ENCODE data around the gene POR.

POR gene

DNA sequence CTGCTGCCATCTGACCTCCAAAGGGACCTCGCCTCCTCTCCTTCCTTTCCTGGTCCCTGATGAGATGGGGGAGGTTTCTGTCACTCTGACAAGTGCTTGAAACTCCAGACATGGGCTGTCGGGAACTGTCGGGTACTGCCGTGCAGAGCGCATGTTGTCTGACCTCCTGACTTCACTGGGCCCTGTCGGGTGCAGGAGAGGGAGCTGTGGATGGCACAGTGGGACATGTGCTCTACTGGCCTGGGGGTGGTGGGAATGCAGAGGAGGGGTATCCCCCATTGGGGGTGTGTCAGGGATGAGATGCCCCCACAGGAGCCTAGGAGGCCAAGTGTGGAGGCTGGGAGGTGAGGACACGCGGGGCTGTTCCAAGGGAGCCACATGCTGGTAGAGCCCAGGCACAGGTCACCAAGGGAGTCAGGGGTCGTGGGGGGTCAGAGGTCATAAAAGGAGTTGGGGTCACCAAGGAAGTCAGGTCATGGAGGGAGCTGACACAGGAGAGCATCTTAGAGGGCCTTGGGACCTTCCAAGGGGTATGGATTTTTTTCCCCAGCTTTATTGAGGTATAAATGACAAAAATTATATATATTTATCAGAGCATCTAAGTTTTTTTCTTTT, 48.5 kb downstream of the POR start:
- TF ChIP-seq, protein P1, sequence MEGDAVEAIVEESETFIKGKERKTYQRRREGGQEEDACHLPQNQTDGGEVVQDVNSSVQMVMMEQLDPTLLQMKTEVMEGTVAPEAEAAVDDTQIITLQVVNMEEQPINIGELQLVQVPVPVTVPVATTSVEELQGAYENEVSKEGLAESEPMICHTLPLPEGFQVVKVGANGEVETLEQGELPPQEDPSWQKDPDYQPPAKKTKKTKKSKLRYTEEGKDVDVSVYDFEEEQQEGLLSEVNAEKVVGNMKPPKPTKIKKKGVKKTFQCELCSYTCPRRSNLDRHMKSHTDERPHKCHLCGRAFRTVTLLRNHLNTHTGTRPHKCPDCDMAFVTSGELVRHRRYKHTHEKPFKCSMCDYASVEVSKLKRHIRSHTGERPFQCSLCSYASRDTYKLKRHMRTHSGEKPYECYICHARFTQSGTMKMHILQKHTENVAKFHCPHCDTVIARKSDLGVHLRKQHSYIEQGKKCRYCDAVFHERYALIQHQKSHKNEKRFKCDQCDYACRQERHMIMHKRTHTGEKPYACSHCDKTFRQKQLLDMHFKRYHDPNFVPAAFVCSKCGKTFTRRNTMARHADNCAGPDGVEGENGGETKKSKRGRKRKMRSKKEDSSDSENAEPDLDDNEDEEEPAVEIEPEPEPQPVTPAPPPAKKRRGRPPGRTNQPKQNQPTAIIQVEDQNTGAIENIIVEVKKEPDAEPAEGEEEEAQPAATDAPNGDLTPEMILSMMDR (IDR thresholded peaks at IDR 0.05; ENCODE audit: poor library complexity, severe bottlenecking) = no peak
- DNase-seq (ENCODE audit: low spot score) (no peak), ATAC-seq (ENCODE audit: low read depth) (no peak)
- Histone ChIP-seq H3K9me3 (ENCODE audit: severe bottlenecking) (no peaks in the 10 kb centered on the region), H3K27me3 (ENCODE audit: insufficient read depth, poor library complexity, severe bottlenecking) (no peaks in the 10 kb centered on the region), H3K4me1 (ENCODE audit: insufficient read depth, poor library complexity, severe bottlenecking) (no peaks in the 10 kb centered on the region), H3K36me3 (ENCODE audit: low read depth) (no peaks in the 10 kb centered on the region; the same call in 1 of the 2 replicates), H3K4me3 (ENCODE audit: severe bottlenecking) (no peak overlapping the region), H3K27ac (ENCODE audit: poor library complexity, severe bottlenecking) (no peak overlapping the region)

DNA sequence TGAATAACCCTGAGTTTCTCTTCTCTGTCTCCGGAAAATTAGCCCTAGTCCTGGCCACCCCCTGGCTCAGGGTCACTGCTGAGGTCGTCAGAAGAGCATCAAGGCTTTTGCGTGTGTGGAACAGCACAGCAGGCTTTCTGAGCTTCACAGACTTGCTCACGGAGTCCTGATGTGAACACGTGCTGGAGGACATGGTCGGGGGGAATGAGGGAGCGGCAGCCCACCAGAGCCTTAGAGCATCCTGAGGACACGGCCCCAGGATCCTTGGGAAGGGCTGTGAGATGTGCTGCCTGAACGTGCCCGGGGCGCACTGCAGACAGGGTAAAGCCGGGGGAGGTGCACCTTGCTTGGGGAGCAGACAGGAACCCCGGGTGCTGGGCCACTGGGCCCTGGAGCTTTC, 50.7 kb downstream of the POR start:
- ATAC-seq (ENCODE audit: low read depth) (no peak), DNase-seq (ENCODE audit: low spot score) (no peak)
- Histone ChIP-seq H3K27ac (ENCODE audit: poor library complexity, severe bottlenecking) (no peak overlapping the region), H3K4me1 (ENCODE audit: insufficient read depth, poor library complexity, severe bottlenecking) (no peaks in the 10 kb centered on the region), H3K27me3 (ENCODE audit: insufficient read depth, poor library complexity, severe bottlenecking) (no peaks in the 10 kb centered on the region), H3K9me3 (ENCODE audit: severe bottlenecking) (no peaks in the 10 kb centered on the region), H3K4me3 (ENCODE audit: severe bottlenecking) (no peak overlapping the region), H3K36me3 (ENCODE audit: low read depth) (no peaks in the 10 kb centered on the region)
- TF ChIP-seq, protein P1 (IDR thresholded peaks at IDR 0.05; ENCODE audit: poor library complexity, severe bottlenecking) = no peak

DNA sequence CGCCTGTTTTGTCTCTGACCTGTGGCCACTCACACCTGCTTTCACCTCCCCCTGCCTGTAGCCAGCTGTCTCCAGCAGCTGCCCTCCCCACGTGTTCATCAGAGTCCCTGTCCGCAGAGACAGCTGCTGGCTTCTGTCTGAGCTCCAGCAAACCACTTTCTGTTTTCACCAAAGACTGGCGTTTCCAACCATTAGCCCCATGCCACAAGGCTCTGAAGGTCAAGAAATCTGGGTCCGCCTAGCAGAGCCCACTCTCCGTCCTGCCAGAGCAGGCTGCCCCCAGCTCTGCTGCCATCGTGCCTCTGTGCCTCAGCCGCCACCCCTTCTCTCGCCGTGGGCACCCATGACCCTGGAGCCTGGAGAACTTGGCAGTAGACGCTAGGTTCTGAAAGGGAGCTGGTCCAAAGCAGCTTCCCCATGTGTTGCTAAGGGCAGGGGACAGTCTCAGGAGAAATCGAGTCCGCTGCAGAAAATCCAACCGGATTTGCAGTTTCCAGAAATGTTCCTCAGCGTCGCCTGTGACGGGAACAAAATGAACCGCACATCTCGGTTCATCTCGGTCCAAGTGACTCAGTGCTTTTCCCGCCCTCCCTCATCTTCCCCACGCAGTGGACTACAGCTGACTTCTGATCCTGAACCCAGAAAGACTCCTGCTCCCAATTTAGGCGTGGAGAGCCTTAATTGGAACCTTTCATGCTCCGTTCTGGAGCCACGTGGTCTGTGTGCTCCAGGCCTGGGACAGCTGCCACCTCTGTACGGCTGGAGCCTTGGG, 51.4 kb downstream of the POR start:
- H3K4me1 ChIP-seq (ENCODE audit: insufficient read depth, poor library complexity, severe bottlenecking) = no peaks in the 10 kb centered on the region
- DNase-seq (ENCODE audit: low spot score) = no peak

DNA sequence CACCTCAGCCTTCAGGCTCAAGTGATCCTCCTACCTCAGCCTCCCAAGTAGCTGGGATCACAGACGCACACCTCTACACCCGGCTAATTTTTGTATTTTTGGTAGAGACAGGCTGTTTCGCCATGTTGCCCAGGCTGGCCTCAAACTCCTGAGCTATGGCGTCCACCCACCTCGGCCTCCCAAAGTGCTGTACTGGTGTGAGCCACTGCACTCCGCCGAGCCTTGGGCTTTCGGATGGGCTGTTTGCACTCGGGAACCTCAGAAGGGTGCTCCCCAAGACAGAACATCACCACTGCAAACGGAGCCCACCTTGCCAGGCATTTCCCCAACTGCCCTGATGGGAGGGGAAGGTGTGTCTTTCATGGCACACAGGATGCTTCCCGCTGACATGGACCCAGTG, 52.1 kb downstream of the POR start:
- Histone ChIP-seq H3K36me3 (ENCODE audit: low read depth) (no peaks in the 10 kb centered on the region), H3K9me3 (ENCODE audit: severe bottlenecking) (no peaks in the 10 kb centered on the region), H3K4me3 (ENCODE audit: severe bottlenecking) (no peak overlapping the region), H3K4me1 (ENCODE audit: insufficient read depth, poor library complexity, severe bottlenecking) (no peaks in the 10 kb centered on the region), H3K27ac (ENCODE audit: poor library complexity, severe bottlenecking) (no peak overlapping the region), H3K27me3 (ENCODE audit: insufficient read depth, poor library complexity, severe bottlenecking) (no peaks in the 10 kb centered on the region)
- ATAC-seq (ENCODE audit: low read depth) (no peak), DNase-seq (ENCODE audit: low spot score) (no peak)
- TF ChIP-seq, protein P1 (IDR thresholded peaks at IDR 0.05; ENCODE audit: poor library complexity, severe bottlenecking) = no peak

More for the DNA sequence above, 51.4 kb downstream of the POR start:
- TF ChIP-seq, protein P1 (IDR thresholded peaks at IDR 0.05; ENCODE audit: poor library complexity, severe bottlenecking) = no peak
- H3K36me3 ChIP-seq (ENCODE audit: low read depth) = no peaks in the 10 kb centered on the region
- no peak for ATAC-seq (ENCODE audit: low read depth)
- no peak overlapping the region for H3K4me3 ChIP-seq (ENCODE audit: severe bottlenecking)
- no peaks in the 10 kb centered on the region for H3K9me3 ChIP-seq (ENCODE audit: severe bottlenecking)
- H3K27ac ChIP-seq (ENCODE audit: poor library complexity, severe bottlenecking) = no peak overlapping the region
- no peaks in the 10 kb centered on the region for H3K27me3 ChIP-seq (ENCODE audit: insufficient read depth, poor library complexity, severe bottlenecking)

Data from RWPE2 (cell line).